ENCODE results near the gene FSTL5.

Gene FSTL5

GRCh38 chr4:161664740-161665139 lies 499.1 kb downstream of the FSTL5 start:
- H3K4me2 ChIP-seq, result no peak overlapping the region
- no peaks in the 10 kb centered on the region for H3K9me3 ChIP-seq (replicated peaks in 1 of 11)
- H3K27ac ChIP-seq, result no peak overlapping the region
- no peak overlapping the region for H3K4me3 ChIP-seq
- H3K9ac ChIP-seq, result no peak overlapping the region
- no peaks in the 10 kb centered on the region for H3K27me3 ChIP-seq
- no peaks in the 10 kb centered on the region for H4K20me1 ChIP-seq
- no peak for TF ChIP-seq Cebpa-rat (IDR thresholded peaks at IDR 0.05)
- no peaks in the 10 kb centered on the region for H3K4me1 ChIP-seq
- no peaks in the 10 kb centered on the region for H3K36me3 ChIP-seq

GRCh38 chr4:161663844-161664243 lies 500.0 kb downstream of the FSTL5 start:
- Histone ChIP-seq H3K4me1 (no peaks in the 10 kb centered on the region), H3K27ac (no peak overlapping the region), H4K20me1 (no peaks in the 10 kb centered on the region), H3K9me3 (replicated peaks in 1 of 11) (no peaks in the 10 kb centered on the region), H3K9ac (no peak overlapping the region), H3K36me3 (no peaks in the 10 kb centered on the region), H3K27me3 (no peaks in the 10 kb centered on the region), H3K4me2 (no peak overlapping the region), H3K4me3 (no peak overlapping the region)
- TF ChIP-seq Cebpa-rat (IDR thresholded peaks at IDR 0.05), result no peak

GRCh38 chr4:161658676-161659075 lies 505.1 kb downstream of the FSTL5 start:
- Histone ChIP-seq H3K4me2 (no peak overlapping the region), H3K4me1 (no peaks in the 10 kb centered on the region), H3K9me3 (replicated peaks in 1 of 11) (no peaks in the 10 kb centered on the region), H3K27me3 (no peaks in the 10 kb centered on the region), H3K4me3 (no peak overlapping the region), H3K36me3 (no peaks in the 10 kb centered on the region), H3K27ac (no peak overlapping the region), H3K9ac (no peak overlapping the region), H4K20me1 (no peaks in the 10 kb centered on the region)
- no peak for TF ChIP-seq Cebpa-rat (IDR thresholded peaks at IDR 0.05)

GRCh38 chr4:161657616-161658015 lies 506.2 kb downstream of the FSTL5 start:
- Histone ChIP-seq H3K36me3 (no peaks in the 10 kb centered on the region), H3K27me3 (no peaks in the 10 kb centered on the region), H3K4me1 (no peaks in the 10 kb centered on the region), H4K20me1 (no peaks in the 10 kb centered on the region), H3K27ac (no peak overlapping the region), H3K4me2 (no peak overlapping the region), H3K4me3 (no peak overlapping the region), H3K9me3 (replicated peaks in 1 of 11) (no peaks in the 10 kb centered on the region), H3K9ac (no peak overlapping the region)
- no peak for TF ChIP-seq Cebpa-rat (IDR thresholded peaks at IDR 0.05)

GRCh38 chr4:161656594-161656993 lies 507.2 kb downstream of the FSTL5 start:
- no peak overlapping the region for H3K27ac ChIP-seq
- no peak overlapping the region for H3K9ac ChIP-seq
- H3K9me3 ChIP-seq (replicated peaks in 1 of 11), result no peaks in the 10 kb centered on the region
- peaks cover 0 to 8% (median 7%) of the 10 kb centered on the region in 10 experiments; a peak in 13 of 20 replicates for H3K4me1 ChIP-seq
- H3K4me3 ChIP-seq, result no peak overlapping the region
- no peak for TF ChIP-seq Cebpa-rat (IDR thresholded peaks at IDR 0.05)
- H4K20me1 ChIP-seq, result no peaks in the 10 kb centered on the region
- H3K27me3 ChIP-seq, result no peaks in the 10 kb centered on the region
- no peak overlapping the region for H3K4me2 ChIP-seq
- no peaks in the 10 kb centered on the region for H3K36me3 ChIP-seq

- no peak overlapping the region for H3K9ac ChIP-seq
- no peak overlapping the region for H3K4me3 ChIP-seq
- no peak overlapping the region for H3K4me2 ChIP-seq
- H4K20me1 ChIP-seq, result no peaks in the 10 kb centered on the region
- H3K4me1 ChIP-seq, result peaks cover 0 to 20% (median 12%) of the 10 kb centered on the region in 10 experiments; a peak in 13 of 20 replicates
- H3K27ac ChIP-seq, result no peak overlapping the region
- no peak for TF ChIP-seq Cebpa-rat (IDR thresholded peaks at IDR 0.05)
- H3K9me3 ChIP-seq (replicated peaks in 1 of 11), result no peaks in the 10 kb centered on the region; a peak in 1 of 22 replicates
- H3K27me3 ChIP-seq, result no peaks in the 10 kb centered on the region
- no peaks in the 10 kb centered on the region for H3K36me3 ChIP-seq
Measured at GRCh38 chr4:161655148-161655547, 508.7 kb downstream of the FSTL5 start.

GRCh38 chr4:161653697-161654096 lies 510.1 kb downstream of the FSTL5 start:
- Histone ChIP-seq H3K4me3 (no peak overlapping the region), H4K20me1 (no peaks in the 10 kb centered on the region), H3K4me2 (no peak overlapping the region), H3K27ac (no peak overlapping the region), H3K27me3 (no peaks in the 10 kb centered on the region), H3K9ac (no peak overlapping the region), H3K36me3 (no peaks in the 10 kb centered on the region), H3K9me3 (replicated peaks in 1 of 11) (peaks cover 0 to 10% (median 4%) of the 10 kb centered on the region in 11 experiments; a peak in 7 of 22 replicates), H3K4me1 (peaks cover 0 to 28% (median 12%) of the 10 kb centered on the region in 10 experiments; a peak in 13 of 20 replicates)
- TF ChIP-seq Cebpa-rat (IDR thresholded peaks at IDR 0.05), result no peak

- Histone ChIP-seq H3K27ac (peak overlapping the region in 9 of 11 experiments; percentile 65 to 87 (median 76); a peak in 17 of 22 replicates), H3K4me1 (peaks cover 0 to 39% (median 14%) of the 10 kb centered on the region in 10 experiments; a peak in 13 of 20 replicates), H3K9me3 (replicated peaks in 1 of 11) (peaks cover 0 to 25% (median 12%) of the 10 kb centered on the region in 11 experiments; a peak in 14 of 22 replicates), H3K4me3 (no peak overlapping the region; a peak in 1 of 20 replicates), H4K20me1 (no peaks in the 10 kb centered on the region), H3K9ac (peak overlapping the region in 7 of 11 experiments; percentile 49 to 70 (median 53); a peak in 9 of 22 replicates), H3K4me2 (peak overlapping the region in 7 of 11 experiments; percentile 53 to 77 (median 61); a peak in 15 of 22 replicates), H3K27me3 (no peaks in the 10 kb centered on the region), H3K36me3 (no peaks in the 10 kb centered on the region)
- no peak for TF ChIP-seq Cebpa-rat (IDR thresholded peaks at IDR 0.05)
Measured at GRCh38 chr4:161651586-161651985, 512.2 kb downstream of the FSTL5 start.

GRCh38 chr4:161650812-161651211 lies 513.0 kb downstream of the FSTL5 start:
- peak in 1 of 11 experiments; percentile 37; a peak in 2 of 22 replicates for TF ChIP-seq Cebpa-rat (IDR thresholded peaks at IDR 0.05)
- Histone ChIP-seq H3K27me3 (no peaks in the 10 kb centered on the region), H3K4me2 (peak overlapping the region in 10 of 11 experiments; percentile 9 to 77 (median 54); a peak in 17 of 22 replicates), H3K9ac (peak overlapping the region in 8 of 11 experiments; percentile 27 to 70 (median 52); a peak in 12 of 22 replicates), H3K9me3 (replicated peaks in 1 of 11) (peaks cover 0 to 25% (median 12%) of the 10 kb centered on the region in 11 experiments; a peak in 14 of 22 replicates), H3K4me3 (no peak overlapping the region; a peak in 1 of 20 replicates), H4K20me1 (no peaks in the 10 kb centered on the region), H3K36me3 (no peaks in the 10 kb centered on the region), H3K27ac (peak overlapping the region in 9 of 11 experiments; percentile 65 to 87 (median 76); a peak in 17 of 22 replicates), H3K4me1 (peaks cover 0 to 39% (median 14%) of the 10 kb centered on the region in 10 experiments; a peak in 13 of 20 replicates)

GRCh38 chr4:161647757-161648156 lies 516.0 kb downstream of the FSTL5 start:
- peaks cover 0 to 39% (median 14%) of the 10 kb centered on the region in 10 experiments; a peak in 13 of 20 replicates for H3K4me1 ChIP-seq
- no peak overlapping the region for H3K9ac ChIP-seq
- no peaks in the 10 kb centered on the region for H3K36me3 ChIP-seq
- no peak for TF ChIP-seq Cebpa-rat (IDR thresholded peaks at IDR 0.05)
- H3K27ac ChIP-seq, result peak overlapping the region in 2 of 11 experiments; percentile 41 to 50; a peak in 4 of 22 replicates
- H3K27me3 ChIP-seq, result no peaks in the 10 kb centered on the region
- no peaks in the 10 kb centered on the region for H4K20me1 ChIP-seq
- H3K4me2 ChIP-seq, result peak overlapping the region in 4 of 11 experiments; percentile 7 to 60 (median 49); a peak in 5 of 22 replicates
- H3K4me3 ChIP-seq, result no peak overlapping the region
- peaks cover 0 to 25% (median 12%) of the 10 kb centered on the region in 11 experiments; a peak in 14 of 22 replicates for H3K9me3 ChIP-seq (replicated peaks in 1 of 11)
